ENCODE measurements around the gene XPR1. TPM values are rescaled to one million over a fixed set of nuclear protein-coding genes. Genes with fewer than 3 reads are reported as not detected.

XPR1 gene
- total and polyA plus RNA-seq, 2 of the 8 experiments (the other 6 are each of a cell fraction or from before 2014, with no cell fraction given) = 28.6 to 43.9 TPM

DNA sequence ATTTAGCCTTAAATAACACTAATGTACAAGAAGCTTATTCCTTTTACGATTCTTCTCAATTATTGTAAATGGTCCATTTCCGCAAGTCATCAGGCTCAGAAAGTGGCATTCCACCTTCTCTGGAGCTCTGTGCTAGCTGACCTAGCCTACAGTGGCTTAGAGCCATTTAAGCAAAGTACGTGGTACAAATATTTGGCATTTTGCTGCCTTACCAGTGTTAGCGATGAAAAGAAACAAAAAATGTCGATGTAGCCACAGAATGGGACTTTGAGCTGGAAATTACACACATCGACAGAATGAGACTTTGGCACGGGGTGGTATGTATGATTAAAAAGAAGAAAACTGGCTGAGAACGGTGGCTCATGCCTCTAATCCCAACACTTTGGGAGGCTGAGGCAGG is 47.0 kb upstream of the XPR1 start:
- H3K14ac ChIP-seq (ENCODE audit: insufficient read length) = no peak overlapping the region
- no peak overlapping the region for H2BK15ac ChIP-seq (ENCODE audit: low read length)
- 93% methylated on average over 8 of the region's 8 CpGs; no CpG with 5 or more reads in 1 of the 2 experiments for WGBS, 2 experiments (ENCODE audit: extremely low coverage in 1 of 2, insufficient coverage in 1 of 2, insufficient read length in 1 of 2, insufficient replicate concordance in 2 of 2, low coverage in 1 of 2, low lambda C conversion rate in 2 of 2, missing lambda C conversion rate in 1 of 2)
- no peak overlapping the region for H3K18ac ChIP-seq (ENCODE audit: extremely low read depth, low read length)
- H3K56ac ChIP-seq (replicated peaks; ENCODE audit: insufficient read length, low read depth, low read length) = no peak overlapping the region
- ChIA-PET CTCF (ENCODE audit: partially characterized antibody) (no interaction called here), POLR2A (ENCODE audit: partially characterized antibody) (no interaction called here)
- no peaks in the 10 kb centered on the region for H3K4me1 ChIP-seq (replicated peaks in 1 of 4; ENCODE audit: control insufficient read depth in 3 of 4, insufficient read depth in 4 of 4, low read length in 3 of 4)
- TF ChIP-seq CTBP2 (IDR thresholded peaks at IDR 0.05; ENCODE audit: borderline replicate concordance, insufficient read depth, insufficient read length, low read length) (no peak), CREB1 (IDR thresholded peaks at IDR 0.05) (no peak), JUN (IDR thresholded peaks at IDR 0.05; ENCODE audit: low read depth, low read length) (no peak), TEAD4 (IDR thresholded peaks at IDR 0.05; ENCODE audit: low read depth, low read length) (no peak), TAF1 (IDR thresholded peaks at IDR 0.05; ENCODE audit: low read depth, low read length) (no peak), RXRA (IDR thresholded peaks at IDR 0.05; ENCODE audit: insufficient read depth, low read depth, low read length) (no peak), POU5F1 (IDR thresholded peaks at IDR 0.05; ENCODE audit: low read depth, low read length) (no peak), GABPA (IDR thresholded peaks at IDR 0.05; ENCODE audit: borderline replicate concordance, insufficient read depth, low read length) (no peak), KDM5A (IDR thresholded peaks at IDR 0.05; ENCODE audit: low read length) (no peak), CBX5 (IDR thresholded peaks at IDR 0.05; ENCODE audit: low read depth, low read length) (no peak), SIRT6 (IDR thresholded peaks at IDR 0.05; ENCODE audit: low read length) (no peak), FOSL1 (IDR thresholded peaks at IDR 0.05; ENCODE audit: insufficient read depth, low read depth, low read length) (no peak), PHF8 (conservative IDR thresholded peaks at IDR 0.05; ENCODE audit: low read depth, low read length) (no peak)
- no peak overlapping the region for H3K4me2 ChIP-seq (ENCODE audit: insufficient read depth in 1 of 2, low read depth in 2 of 2, low read length in 2 of 2)
- H3K4me3 ChIP-seq (ENCODE audit: extremely low read depth in 1 of 4, insufficient read depth in 2 of 4, low read depth in 3 of 4, low read length in 4 of 4) = no peak overlapping the region
- no peak overlapping the region for H2AFZ ChIP-seq (ENCODE audit: low read length)
- no peak overlapping the region for H2BK12ac ChIP-seq (ENCODE audit: low read depth, low read length)
- H3K27ac ChIP-seq (ENCODE audit: low read depth, low read length) = no peak overlapping the region
- no peak overlapping the region; the same call in 1 of the 2 replicates for H4K8ac ChIP-seq (ENCODE audit: extremely low read depth, insufficient read depth, low read length)
- no peaks in the 10 kb centered on the region for H3K27me3 ChIP-seq (replicated peaks in 1 of 4; ENCODE audit: control insufficient read depth in 3 of 4, extremely low read depth in 1 of 4, insufficient read depth in 3 of 4, low read length in 3 of 4)
- no peak for FAIRE-seq
- H3K36me3 ChIP-seq (ENCODE audit: control insufficient read depth in 2 of 4, insufficient read depth in 4 of 4, low read length in 3 of 4) = no peaks in the 10 kb centered on the region
- no peak overlapping the region for H3K9ac ChIP-seq (replicated peaks in 1 of 4; ENCODE audit: extremely low read depth in 1 of 4, low read depth in 3 of 4, low read length in 3 of 4)
- H2AK5ac ChIP-seq (ENCODE audit: low read depth, low read length) = no peak overlapping the region
- H4K20me1 ChIP-seq (replicated peaks in 1 of 2; ENCODE audit: control insufficient read depth in 1 of 2, insufficient read depth in 2 of 2, low read length in 2 of 2) = no peaks in the 10 kb centered on the region
- H2BK5ac ChIP-seq (ENCODE audit: low read depth, low read length) = no peak overlapping the region
- no peak overlapping the region for H4K5ac ChIP-seq (ENCODE audit: insufficient read length, low read depth, low read length)
- no peak overlapping the region for H3K4ac ChIP-seq (replicated peaks; ENCODE audit: insufficient read length, low read depth, low read length)
- no peaks in the 10 kb centered on the region for H3K79me1 ChIP-seq (ENCODE audit: low read depth, low read length)
- H3K9me3 ChIP-seq (ENCODE audit: insufficient read depth in 2 of 2, low read depth in 1 of 2, low read length in 1 of 2) = no peaks in the 10 kb centered on the region
- DNase-seq (ENCODE audit: low read depth in 1 of 2, low spot score in 2 of 2) = no peak
- H2BK120ac ChIP-seq (replicated peaks; ENCODE audit: low read depth, low read length) = no peak overlapping the region
- H3K23ac ChIP-seq (ENCODE audit: insufficient read length) = no peak overlapping the region
- no peaks in the 10 kb centered on the region for H3K79me2 ChIP-seq (ENCODE audit: control insufficient read depth in 1 of 2, insufficient read depth in 2 of 2, low read length in 2 of 2)
- H2BK20ac ChIP-seq (ENCODE audit: low read length) = no peak overlapping the region
- no peak overlapping the region for H4K91ac ChIP-seq (replicated peaks; ENCODE audit: insufficient read length, low read length)
- no peaks in the 10 kb centered on the region for H3K23me2 ChIP-seq (ENCODE audit: low read depth, low read length)

All from H1 (cell line).